Kidney (tissue), 14 donors: ENCODE data around the gene PDE4C. TPM values are rescaled to one million over a fixed set of nuclear protein-coding genes. Genes with fewer than 3 reads are reported as not detected.

Experiments
- DNase-seq, 5 donors: peaks; one replicate each; pipeline ENCODE4 v3.0.0-alpha.2; 2013 to 2020
- FAIRE-seq: peaks from 2 replicates; lab custom pipeline; 2012; peaks lifted over from hg19 to GRCh38; lab: Jason Lieb, UNC
- H3K27ac ChIP-seq, 2 donors: one replicate each; pipeline ENCODE4 v1.7.0; 2013; ENCODE audit warnings: low read depth in 2 of 2, low read length in 2 of 2, inconsistent platforms in 1 of 2
- H3K27me3 ChIP-seq: one replicate; pipeline ENCODE4 v1.7.1; 2013; ENCODE audit warnings: low read length, inconsistent platforms; ENCODE audit not compliant: control insufficient read depth, insufficient read depth
- H3K36me3 ChIP-seq, 3 donors: one replicate each; pipeline versions ENCODE4 v1.7.0 to v1.7.1; 2013; ENCODE audit warnings: low read length in 3 of 3, control low read depth in 1 of 3, inconsistent platforms in 1 of 3; ENCODE audit not compliant: insufficient read depth in 3 of 3, control insufficient read depth in 2 of 3
- H3K4me1 ChIP-seq, 3 donors: one replicate each; pipeline versions ENCODE4 v1.7.0 to v1.7.1; 2013; ENCODE audit warnings: low read length in 3 of 3, inconsistent platforms in 1 of 3, low read depth in 1 of 3; ENCODE audit not compliant: control insufficient read depth in 2 of 3, insufficient read depth in 2 of 3
- H3K4me3 ChIP-seq, 3 donors: one replicate each; pipeline versions ENCODE4 v1.7.0 to v1.8.1; 2013; ENCODE audit warnings: low read length in 3 of 3, control low read depth in 1 of 3, inconsistent platforms in 1 of 3
- H3K9ac ChIP-seq, 3 donors: one replicate each; pipeline versions ENCODE4 v1.7.0 to v1.7.1; 2013; ENCODE audit warnings: low read length in 3 of 3, control low read depth in 1 of 3, inconsistent platforms in 1 of 3
- H3K9me3 ChIP-seq, 3 donors: one replicate each; pipeline versions ENCODE4 v1.7.0 to v1.7.1; 2013; ENCODE audit warnings: low read length in 3 of 3, control low read depth in 1 of 3, inconsistent platforms in 1 of 3; ENCODE audit not compliant: control insufficient read depth in 2 of 3, insufficient read depth in 1 of 3
- CTCF ChIP-seq: IDR thresholded peaks from 3 replicates; pipeline ENCODE4 v1.5.1; 2012; ENCODE audit warnings: mild to moderate bottlenecking, moderate library complexity, borderline replicate concordance; ENCODE audit not compliant: insufficient read depth; ENCODE audit errors: extremely low read depth
- intact Hi-C: fragments of 100-400 bp; cut with DNase I; formaldehyde crosslinking; loops from one replicate; pipeline ENCODE4 v1.11.1; 2022
- polyA plus RNA-seq: library from polyadenylated mRNA; stranded (reverse); fragments of 350-450 nt; fragmentation: Illumina TruSeq; extraction: RNeasy Lipid Tissue Mini Kit (QIAGEN cat#74804); gene quantifications from one replicate; pipeline ENCODE4 v1.2.3, GENCODE V29; 2014; ENCODE audit warnings: low read depth, low replicate concordance; ENCODE audit not compliant: insufficient read depth
- total RNA-seq: library from RNA; stranded (reverse); fragmentation: NEBNext Ultra II Directional; extraction: Animal tissue kit (Norgen Biotek cat#: 25700); gene quantifications from one replicate; pipeline ENCODE4 v1.2.1, GENCODE V29; 2021
- donor health status: control.
- donor health status: control.
- donor health status: control.
- donor health status: control.
- donor health status: control.
- donor health status: DM: yes; HTN: yes; CAD: no.
- donor health status: Normal renal cell carcinoma (clear cell type).

The PDE4C gene
- total and polyA plus RNA-seq, 2 donors from 2014 or later: 2.0 TPM; not detected in 1

DNA sequence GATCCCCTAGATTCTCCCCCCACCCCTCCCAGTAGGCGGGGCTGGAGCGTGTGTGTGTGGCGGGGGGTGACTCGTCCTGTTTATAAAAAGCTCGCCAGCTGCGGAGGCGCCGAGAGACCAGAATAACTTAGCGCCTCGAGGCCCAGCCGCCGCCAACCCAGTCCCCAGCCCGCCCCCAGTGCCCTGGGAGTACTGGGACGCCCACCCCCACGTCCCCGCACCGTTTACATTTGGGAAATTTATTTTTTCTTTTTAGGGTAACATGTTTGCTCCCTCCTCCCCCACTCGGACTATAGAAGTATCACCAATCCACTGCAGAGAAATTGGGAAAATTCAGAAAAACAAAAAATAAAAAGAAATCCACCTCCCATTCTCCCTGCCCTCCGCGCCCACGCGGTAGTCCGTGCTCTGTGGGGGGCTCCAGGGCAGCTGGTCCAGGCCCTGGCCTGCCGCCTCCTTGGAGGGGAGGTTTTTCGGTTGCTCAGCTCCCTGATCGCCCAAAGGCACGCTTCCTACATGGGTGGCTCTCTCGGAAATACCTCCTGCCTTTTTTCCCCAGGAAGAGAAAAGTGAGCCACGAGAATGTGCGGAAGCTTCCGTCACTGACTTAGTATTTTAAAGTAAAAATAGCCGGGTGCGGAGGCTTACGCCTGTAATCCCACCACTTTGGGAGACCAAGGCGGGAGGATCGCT, 20.9 kb downstream of the PDE4C start:
- Histone ChIP-seq H3K4me3 (peak overlapping the region; percentile 62 to 71 (median 66)), H3K9me3 (no peaks in the 10 kb centered on the region)

GRCh38 chr19:18204394-18205199, 21.6 kb downstream of the PDE4C start:
- DNase-seq: peak in 3 of 5 donors; percentile 85 to 96 (median 92)
- no peaks in the 10 kb centered on the region for H3K9me3 ChIP-seq
- H3K27me3 ChIP-seq: no peaks in the 10 kb centered on the region
- peak overlapping the region; percentile 15 to 92 (median 45) for H3K9ac ChIP-seq
- H3K4me3 ChIP-seq: peak overlapping the region; percentile 62 to 71 (median 66)
- peak overlapping the region; percentile 93 to 95 for H3K27ac ChIP-seq
- no peak for FAIRE-seq
- TF ChIP-seq CTCF: no peak
- intact Hi-C loops: no loop called here
- peaks cover 0 to 6% (median 2%) of the 10 kb centered on the region in 3 donors for H3K36me3 ChIP-seq
- H3K4me1 ChIP-seq: peaks cover 0 to 16% (median 3%) of the 10 kb centered on the region in 3 donors

More for the DNA sequence above, 20.9 kb downstream of the PDE4C start:
- DNase-seq (peak; percentile 74 to 95 (median 90)), FAIRE-seq (no peak)
- Histone ChIP-seq H3K27me3 (no peaks in the 10 kb centered on the region), H3K4me1 (peaks cover 0 to 16% (median 3%) of the 10 kb centered on the region in 3 donors), H3K9ac (peak overlapping the region in 2 of 3 donors; percentile 48 to 92), H3K27ac (peak overlapping the region; percentile 93 to 95), H3K36me3 (peaks cover 0 to 2% (median 2%) of the 10 kb centered on the region in 3 donors)
- TF ChIP-seq CTCF: no peak
- intact Hi-C loops: no loop called here

GRCh38 chr19:18203863-18204393, 22.3 kb downstream of the PDE4C start, which contains the start of gene RAB3A:
RAB3A (minus strand) TSS chr19:18204042; CDS start chr19:18202740, 1,302 bp downstream.
- H3K9me3 ChIP-seq: no peaks in the 10 kb centered on the region
- peaks cover 0 to 16% (median 3%) of the 10 kb centered on the region in 3 donors for H3K4me1 ChIP-seq
- intact Hi-C loops: no loop called here
- H3K9ac ChIP-seq: peak within 1 kb of the TSS; percentile 27 to 92 (median 45)
- H3K36me3 ChIP-seq: peaks cover 0 to 10% (median 2%) of the 10 kb centered on the region in 3 donors
- H3K27me3 ChIP-seq: no peaks in the 10 kb centered on the region
- H3K27ac ChIP-seq: peak within 1 kb of the TSS; percentile 93 to 95
- FAIRE-seq: peak; percentile 99
- DNase-seq: peak; percentile 100
- peak within 1 kb of the TSS; percentile 69 to 85 (median 81) for H3K4me3 ChIP-seq
- TF ChIP-seq CTCF: no peak
